ENCODE measurements around the gene ZFTA.

Gene ZFTA

DNA sequence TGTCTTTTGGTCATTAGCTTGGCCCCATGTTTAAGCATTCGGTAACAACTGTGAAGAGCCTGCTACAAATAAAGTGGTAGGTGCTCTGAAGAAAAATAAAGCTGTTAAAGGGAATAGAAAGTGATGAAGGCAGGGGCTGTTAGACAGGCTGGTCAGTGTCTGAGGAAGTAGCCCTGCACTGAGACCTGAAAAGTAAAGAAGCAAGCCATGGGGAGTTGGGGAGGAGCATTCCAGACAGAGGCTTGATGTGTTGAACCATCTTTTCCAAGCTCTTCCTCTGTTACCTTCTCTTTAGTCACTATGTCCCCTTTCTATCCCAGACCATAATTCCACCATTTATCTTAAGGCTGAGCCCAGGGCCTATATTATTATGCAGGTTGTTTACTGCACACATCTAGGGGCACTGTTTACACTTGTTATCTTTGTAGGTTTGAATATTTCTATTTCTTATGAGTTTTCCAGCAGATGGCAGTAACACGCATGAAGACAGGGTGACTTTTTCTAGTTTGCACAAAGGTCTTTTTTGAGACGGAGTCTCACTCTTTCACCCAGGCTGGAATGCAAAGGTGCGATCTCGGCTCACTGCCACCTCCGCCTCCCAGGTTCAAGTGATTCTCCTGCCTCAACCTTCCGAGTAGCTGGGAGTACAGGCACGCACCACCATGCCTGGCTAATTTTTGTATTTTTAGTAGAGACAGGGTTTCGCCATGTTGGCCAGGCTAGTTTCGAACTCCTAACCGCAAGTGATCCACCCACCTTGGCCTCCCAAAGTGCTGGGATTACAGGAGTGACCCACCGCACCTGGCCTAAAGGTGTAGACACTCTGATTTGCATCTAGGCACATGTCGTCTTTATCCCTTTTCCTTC is 23.0 kb downstream of the ZFTA start:
- peak in 1 of 2 experiments; percentile 47 for DNase-seq

DNA sequence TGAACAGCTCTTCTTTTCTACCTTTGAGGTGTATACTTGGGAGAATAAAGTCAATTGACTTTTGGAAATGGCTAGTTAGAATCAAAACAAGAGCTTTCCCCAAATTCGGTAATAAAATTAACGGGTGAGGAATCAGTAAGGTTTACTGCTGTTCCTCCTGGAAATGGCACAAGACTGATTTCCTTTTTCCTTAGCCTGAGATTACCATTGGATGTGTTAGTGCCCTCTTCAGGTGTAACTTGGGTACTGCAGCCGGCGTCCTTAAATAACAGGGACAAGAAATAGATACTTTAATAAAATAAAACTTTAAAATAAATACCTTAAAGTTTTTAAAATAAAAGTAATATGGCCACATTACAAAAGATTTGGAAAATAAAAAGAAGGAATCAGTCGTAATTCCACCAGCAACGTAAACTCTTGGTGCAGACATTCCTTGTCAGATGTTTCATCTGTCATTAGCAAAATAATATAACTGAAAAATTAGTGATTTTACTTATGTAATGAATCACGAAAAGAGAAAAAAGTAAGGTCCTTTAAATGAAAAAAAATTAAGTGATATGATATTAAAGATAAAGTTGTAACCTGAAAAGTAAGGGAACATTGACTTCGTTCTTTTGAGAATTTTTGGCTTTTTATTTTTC is 29.7 kb downstream of the ZFTA start:
- DNase-seq: peak in 1 of 2 experiments; percentile 71

DNA sequence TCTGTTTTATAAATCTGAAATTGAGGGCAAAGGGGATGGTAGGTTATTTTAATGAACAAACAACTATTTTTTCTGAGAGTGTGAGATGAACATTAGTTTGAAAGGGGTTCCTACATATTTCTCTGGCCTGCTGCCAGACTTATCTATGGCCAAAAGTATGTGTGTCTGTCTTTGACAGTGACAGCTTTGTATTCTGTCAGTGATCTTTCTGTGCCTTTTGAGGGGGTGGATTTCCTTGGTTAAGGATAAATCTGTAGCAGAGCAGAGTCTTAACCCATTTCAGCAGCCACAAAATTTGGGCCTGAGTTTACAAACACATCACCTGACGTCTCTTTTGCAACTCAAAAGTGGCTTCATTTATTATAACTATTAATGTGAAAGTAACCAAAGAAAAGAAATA is 30.9 kb downstream of the ZFTA start:
- DNase-seq: no peak

- no peak for DNase-seq
Observed at GRCh38 chr11:63736864-63737263, 31.7 kb downstream of the ZFTA start.

- DNase-seq: no peak
Observed at GRCh38 chr11:63729326-63729725, 39.2 kb downstream of the ZFTA start.

GRCh38 chr11:63720611-63721010 is 48.0 kb downstream of the ZFTA start:
- DNase-seq: no peak

DNA sequence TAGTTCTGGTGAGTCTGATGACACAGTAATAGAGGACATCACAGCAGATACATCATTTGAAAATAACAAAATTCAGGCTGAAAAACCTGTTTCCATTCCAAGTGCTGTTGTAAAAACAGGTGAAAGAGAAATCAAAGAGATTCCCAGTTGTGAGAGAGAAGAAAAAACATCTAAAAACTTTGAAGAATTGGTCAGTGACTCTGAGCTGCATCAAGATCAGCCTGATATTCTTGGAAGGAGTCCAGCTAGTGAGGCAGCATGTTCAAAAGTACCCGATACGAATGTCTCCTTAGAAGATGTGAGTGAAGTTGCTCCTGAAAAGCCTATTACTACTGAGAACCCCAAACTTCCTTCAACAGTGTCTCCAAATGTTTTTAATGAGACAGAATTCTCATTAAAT is 48.6 kb downstream of the ZFTA start:
- DNase-seq: no peak

- DNase-seq: no peak
Observed at GRCh38 chr11:63719001-63719400, 49.6 kb downstream of the ZFTA start.
